GM12892 (cell line): ENCODE measurements around the gene RAB40B.

Experiments
- DNase-seq: peaks from one replicate; pipeline ENCODE4 v3.0.0; 2011; ENCODE audit not compliant: insufficient read length
- FAIRE-seq: peaks from 2 replicates; lab custom pipeline; 2011; peaks lifted over from hg19 to GRCh38; lab: Jason Lieb, UNC
- POLR2A ChIP-seq: IDR thresholded peaks from 2 replicates; pipeline ENCODE4 v1.6.1; 2011; ENCODE audit warnings: low read depth, low read length, control low read depth
- POLR2AphosphoS5 ChIP-seq: IDR thresholded peaks from 2 replicates; pipeline ENCODE4 v1.6.1; 2011; ENCODE audit warnings: low read depth, low read length, control low read depth
- TAF1 ChIP-seq: IDR thresholded peaks from 2 replicates; pipeline ENCODE4 v1.6.1; 2011; ENCODE audit warnings: low read depth, mild to moderate bottlenecking, control low read depth, low read length, borderline replicate concordance

Gene RAB40B

GRCh38 chr17:82709676-82710498 lies 11.4 kb upstream of the RAB40B start:
- no peak for DNase-seq
- FAIRE-seq: no peak
- no peak for TF ChIP-seq TAF1
- TF ChIP-seq POLR2A: no peak
- no peak for TF ChIP-seq POLR2AphosphoS5

DNA sequence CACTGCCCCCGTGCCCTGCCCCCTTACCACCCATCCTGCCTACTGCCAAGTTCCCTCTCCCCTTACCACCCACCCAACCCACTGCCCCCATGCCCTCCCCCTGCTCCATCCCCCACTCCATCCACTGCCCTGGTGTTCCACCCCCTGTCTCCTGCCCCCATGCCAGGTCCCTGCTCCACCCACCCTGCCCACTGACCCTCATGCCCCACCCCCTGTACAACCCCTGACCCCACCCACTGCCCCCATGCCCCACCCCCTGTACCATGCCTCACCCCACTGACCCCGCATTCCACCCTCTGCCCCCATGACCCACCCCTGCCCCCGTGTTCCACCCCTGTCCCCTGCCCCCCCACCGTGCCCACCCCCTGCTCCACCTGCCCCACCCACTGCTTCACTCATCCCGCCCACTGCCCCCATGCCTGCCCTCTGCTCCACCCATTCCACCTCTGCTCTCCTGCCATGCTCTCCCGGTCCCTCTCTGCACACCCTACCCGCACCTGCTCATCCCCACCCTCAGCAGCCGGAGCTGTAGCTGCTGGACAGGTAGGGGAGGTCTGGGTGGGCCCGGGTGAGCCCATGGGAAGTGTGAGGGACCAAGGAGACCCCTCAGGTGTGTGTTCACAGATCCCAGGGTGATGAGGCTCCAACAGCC lies 10.7 kb upstream of the RAB40B start:
- no peak for TF ChIP-seq POLR2A
- TF ChIP-seq POLR2AphosphoS5: no peak
- no peak for TF ChIP-seq TAF1
- no peak for DNase-seq
- FAIRE-seq: no peak

- TF ChIP-seq TAF1 (no peak), POLR2AphosphoS5 (no peak), POLR2A (no peak)
- FAIRE-seq (no peak), DNase-seq (no peak)
Observed at GRCh38 chr17:82705756-82706155, 7.3 kb upstream of the RAB40B start.

- TF ChIP-seq POLR2A: no peak
- TF ChIP-seq TAF1: no peak
- TF ChIP-seq POLR2AphosphoS5: no peak
Observed at GRCh38 chr17:82704886-82705285, 6.4 kb upstream of the RAB40B start.

DNA sequence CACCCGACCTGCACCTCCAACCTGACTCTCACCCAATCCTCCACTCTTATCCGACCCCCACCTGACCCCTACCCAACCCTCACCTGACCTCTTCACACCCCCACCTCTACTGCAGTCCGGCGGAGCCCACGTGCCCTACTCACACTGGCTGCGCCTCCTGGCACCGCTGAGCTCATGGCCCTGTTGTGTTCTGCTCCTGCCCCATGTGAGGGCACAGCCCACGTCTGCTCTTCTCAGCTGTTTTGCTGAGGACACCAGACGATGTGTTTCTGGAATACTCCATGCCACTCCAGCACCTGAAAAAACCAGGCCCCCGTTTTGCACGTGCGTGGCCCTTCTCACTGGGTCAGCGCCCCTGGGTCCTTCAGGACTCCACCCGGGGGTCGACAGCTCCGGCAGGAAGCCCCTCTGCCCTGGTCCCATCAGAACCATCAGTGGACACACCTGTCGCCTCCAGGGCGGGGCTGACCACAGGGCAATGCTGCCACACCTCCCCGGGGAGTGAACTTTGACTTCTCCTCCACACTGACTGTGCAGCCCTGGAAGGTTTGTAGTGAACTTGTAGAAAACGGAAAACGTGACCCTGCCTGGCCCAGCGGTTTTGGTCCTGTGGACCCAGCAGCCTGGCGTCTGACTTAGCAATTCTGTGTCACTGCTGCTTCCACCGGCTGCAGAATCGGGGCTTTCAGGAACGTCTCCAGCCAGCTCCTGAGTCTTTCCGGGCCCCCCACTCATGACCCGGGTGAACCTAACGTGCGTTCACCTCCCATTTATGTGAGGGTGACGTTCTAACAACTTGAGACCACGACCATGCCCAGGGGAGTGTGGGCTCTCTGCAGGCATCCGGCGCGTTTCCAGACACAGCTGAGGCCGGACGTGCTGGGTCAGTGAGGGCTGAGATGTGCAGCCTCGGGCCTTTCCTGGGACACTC lies 5.7 kb upstream of the RAB40B start:
- no peak for FAIRE-seq
- TF ChIP-seq POLR2AphosphoS5: no peak
- no peak for TF ChIP-seq POLR2A
- TF ChIP-seq TAF1: no peak
- no peak for DNase-seq

More at GRCh38 chr17:82704886-82705285, 6.4 kb upstream of the RAB40B start:
- DNase-seq (no peak), FAIRE-seq (no peak)

- TF ChIP-seq POLR2A: no peak
- TF ChIP-seq POLR2AphosphoS5: no peak
- FAIRE-seq (no peak), DNase-seq (no peak)
Observed at GRCh38 chr17:82703036-82703745, 4.7 kb upstream of the RAB40B start.

DNA sequence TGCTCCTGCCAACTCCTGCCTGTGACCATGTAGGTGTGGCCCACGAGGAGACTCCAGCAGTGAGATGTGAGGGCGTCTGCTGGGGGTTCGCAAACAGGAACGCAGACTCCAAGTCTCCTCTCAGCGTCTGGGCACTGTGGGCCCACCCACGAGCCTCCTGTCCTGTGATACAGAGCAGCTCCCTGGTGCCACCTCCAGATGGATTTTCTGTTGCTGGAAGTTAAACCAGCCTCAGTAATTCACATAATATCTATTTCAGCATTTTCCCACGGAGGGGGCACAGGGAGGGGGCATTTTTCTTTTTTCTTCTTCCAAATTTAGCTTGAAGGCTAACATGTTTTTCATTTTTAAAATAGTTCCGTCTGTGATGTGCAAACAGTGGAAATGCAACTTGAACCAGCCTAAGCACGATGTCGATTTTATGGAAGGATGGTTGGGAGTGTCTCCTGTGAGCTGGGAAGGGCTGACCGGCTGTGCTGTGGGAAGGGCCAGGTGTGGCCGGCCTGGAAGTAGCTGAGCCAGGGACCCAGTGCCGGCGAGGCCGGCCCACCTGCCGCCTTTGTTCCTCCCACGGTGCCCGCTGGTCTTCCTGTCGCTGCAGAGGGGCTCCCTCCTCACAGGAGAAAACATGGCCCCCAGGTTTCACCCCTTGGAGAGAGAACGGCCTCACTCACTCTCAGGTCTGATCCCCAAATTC lies 3.9 kb upstream of the RAB40B start:
- DNase-seq (no peak), FAIRE-seq (no peak)
- TF ChIP-seq POLR2AphosphoS5 (no peak), POLR2A (no peak), TAF1 (no peak)

DNA sequence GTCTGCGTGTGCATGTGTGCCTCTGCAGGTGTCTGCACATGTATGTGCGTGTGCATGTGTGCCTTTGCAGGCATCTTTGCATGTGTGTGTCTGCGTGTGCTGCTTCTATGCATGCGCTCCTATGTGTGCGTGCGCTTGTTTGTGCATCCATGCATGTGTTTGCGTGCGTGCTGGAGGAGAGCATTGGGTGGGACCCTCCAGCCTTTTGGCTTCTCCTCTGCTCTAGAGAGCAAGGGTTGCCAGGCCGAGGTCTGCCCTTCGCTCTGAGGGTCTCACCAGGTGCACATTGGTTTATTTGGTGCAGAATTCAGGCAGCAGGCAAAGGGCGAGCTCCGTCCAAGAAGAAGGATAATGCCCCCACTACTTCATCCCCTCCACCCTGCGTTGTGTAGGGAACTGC lies 1.1 kb upstream of the RAB40B start:
- FAIRE-seq (no peak), DNase-seq (no peak)
- TF ChIP-seq TAF1: no peak
- TF ChIP-seq POLR2AphosphoS5: no peak
- no peak for TF ChIP-seq POLR2A

GRCh38 chr17:82698974-82699442 lies 510 bp upstream of the RAB40B start:
- no peak for DNase-seq
- FAIRE-seq: peak; percentile 50
- TF ChIP-seq POLR2A (no peak), POLR2AphosphoS5 (no peak)

- FAIRE-seq (no peak), DNase-seq (no peak)
- TF ChIP-seq TAF1 (no peak), POLR2AphosphoS5 (no peak), POLR2A (no peak)
Observed at GRCh38 chr17:82697808-82698064, 762 bp downstream of the RAB40B start.
